ENCODE measurements around the gene TBCC. TPM values are rescaled to one million over a fixed set of nuclear protein-coding genes. Genes with fewer than 3 reads are reported as not detected.
A peak's percentile ranks its signal among the peaks of the same experiment; 100 is the strongest.

TBCC gene
- total and polyA plus RNA-seq, 2 of the 13 experiments (the other 11 are each of a cell fraction or from before 2014, with no cell fraction given) = 14.8 to 36.1 TPM

DNA sequence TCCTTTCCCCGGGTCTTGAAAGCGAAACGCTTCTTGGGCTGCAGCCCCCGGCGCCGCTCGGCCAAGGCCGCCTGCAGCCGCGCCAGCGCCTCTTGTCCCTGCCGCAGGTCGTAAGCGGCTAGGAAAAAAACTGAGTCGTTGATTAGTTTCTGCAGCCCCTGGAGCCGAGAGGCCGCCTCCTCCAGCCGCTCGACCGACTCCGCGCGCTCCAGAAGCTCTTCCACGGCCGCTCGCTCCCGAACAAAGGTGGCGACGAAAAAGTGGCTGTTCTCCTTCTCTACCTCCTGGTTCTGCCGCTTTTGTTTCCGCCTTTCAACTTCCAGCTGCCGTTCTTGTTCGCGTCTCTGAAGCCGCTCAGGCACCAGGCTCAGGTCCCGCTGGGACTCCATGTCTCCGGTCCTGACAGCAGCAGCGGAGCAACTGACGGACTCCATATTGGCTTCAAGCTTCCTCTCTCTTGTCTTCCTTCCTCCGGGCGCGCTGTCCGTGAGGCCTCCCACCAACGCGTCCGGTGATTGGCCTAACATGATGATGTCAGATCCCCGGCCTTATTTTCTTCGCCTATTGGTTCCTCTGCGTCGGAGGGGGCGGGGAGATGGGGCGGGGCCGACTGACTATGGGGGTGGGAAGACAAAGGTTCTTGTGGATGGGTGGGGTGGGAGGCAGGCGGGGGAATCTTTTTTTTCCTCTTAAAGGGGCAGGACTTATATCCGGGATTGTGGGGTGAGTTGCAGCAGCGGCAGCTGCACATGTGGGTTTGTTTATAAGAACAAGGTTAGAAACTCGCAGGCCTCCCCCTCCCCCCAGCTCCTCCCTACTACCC, at the start of gene TBCC (continued):
- no peak; the same call in 1 of the 2 replicates for TF ChIP-seq ZNF737 (CRISPR knock-in tag; IDR thresholded peaks at IDR 0.05; ENCODE audit: borderline replicate concordance)
- 0 out of 2 replicates have a peak, but pooled peaks have one; percentile 29 for TF ChIP-seq HIVEP1 (CRISPR knock-in tag; IDR thresholded peaks at IDR 0.05)
- TF ChIP-seq RELA (CRISPR knock-in tag; IDR thresholded peaks at IDR 0.05) = 0 out of 2 replicates have a peak, but pooled peaks have one; percentile 46
- 0 out of 2 replicates have a peak, but pooled peaks have one; percentile 38 for TF ChIP-seq ZBTB8A (CRISPR knock-in tag; IDR thresholded peaks at IDR 0.05; ENCODE audit: borderline replicate concordance, low read depth)
- no peak for TF ChIP-seq ZNF652 (CRISPR knock-in tag; IDR thresholded peaks at IDR 0.05; ENCODE audit: borderline replicate concordance, low read depth)
- TF ChIP-seq EHMT2 (IDR thresholded peaks at IDR 0.05; ENCODE audit: borderline replicate concordance, low read depth, low read length) = no peak
- TF ChIP-seq, protein P1, sequence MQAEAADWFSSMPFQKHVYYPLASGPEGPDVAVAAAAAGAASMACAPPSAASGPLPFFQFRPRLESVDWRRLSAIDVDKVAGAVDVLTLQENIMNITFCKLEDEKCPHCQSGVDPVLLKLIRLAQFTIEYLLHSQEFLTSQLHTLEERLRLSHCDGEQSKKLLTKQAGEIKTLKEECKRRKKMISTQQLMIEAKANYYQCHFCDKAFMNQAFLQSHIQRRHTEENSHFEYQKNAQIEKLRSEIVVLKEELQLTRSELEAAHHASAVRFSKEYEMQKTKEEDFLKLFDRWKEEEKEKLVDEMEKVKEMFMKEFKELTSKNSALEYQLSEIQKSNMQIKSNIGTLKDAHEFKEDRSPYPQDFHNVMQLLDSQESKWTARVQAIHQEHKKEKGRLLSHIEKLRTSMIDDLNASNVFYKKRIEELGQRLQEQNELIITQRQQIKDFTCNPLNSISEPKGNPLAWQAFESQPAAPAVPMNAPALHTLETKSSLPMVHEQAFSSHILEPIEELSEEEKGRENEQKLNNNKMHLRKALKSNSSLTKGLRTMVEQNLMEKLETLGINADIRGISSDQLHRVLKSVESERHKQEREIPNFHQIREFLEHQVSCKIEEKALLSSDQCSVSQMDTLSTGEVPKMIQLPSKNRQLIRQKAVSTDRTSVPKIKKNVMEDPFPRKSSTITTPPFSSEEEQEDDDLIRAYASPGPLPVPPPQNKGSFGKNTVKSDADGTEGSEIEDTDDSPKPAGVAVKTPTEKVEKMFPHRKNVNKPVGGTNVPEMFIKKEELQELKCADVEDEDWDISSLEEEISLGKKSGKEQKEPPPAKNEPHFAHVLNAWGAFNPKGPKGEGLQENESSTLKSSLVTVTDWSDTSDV (CRISPR knock-in tag; IDR thresholded peaks at IDR 0.05) = no peak
- TF ChIP-seq, protein P2, sequence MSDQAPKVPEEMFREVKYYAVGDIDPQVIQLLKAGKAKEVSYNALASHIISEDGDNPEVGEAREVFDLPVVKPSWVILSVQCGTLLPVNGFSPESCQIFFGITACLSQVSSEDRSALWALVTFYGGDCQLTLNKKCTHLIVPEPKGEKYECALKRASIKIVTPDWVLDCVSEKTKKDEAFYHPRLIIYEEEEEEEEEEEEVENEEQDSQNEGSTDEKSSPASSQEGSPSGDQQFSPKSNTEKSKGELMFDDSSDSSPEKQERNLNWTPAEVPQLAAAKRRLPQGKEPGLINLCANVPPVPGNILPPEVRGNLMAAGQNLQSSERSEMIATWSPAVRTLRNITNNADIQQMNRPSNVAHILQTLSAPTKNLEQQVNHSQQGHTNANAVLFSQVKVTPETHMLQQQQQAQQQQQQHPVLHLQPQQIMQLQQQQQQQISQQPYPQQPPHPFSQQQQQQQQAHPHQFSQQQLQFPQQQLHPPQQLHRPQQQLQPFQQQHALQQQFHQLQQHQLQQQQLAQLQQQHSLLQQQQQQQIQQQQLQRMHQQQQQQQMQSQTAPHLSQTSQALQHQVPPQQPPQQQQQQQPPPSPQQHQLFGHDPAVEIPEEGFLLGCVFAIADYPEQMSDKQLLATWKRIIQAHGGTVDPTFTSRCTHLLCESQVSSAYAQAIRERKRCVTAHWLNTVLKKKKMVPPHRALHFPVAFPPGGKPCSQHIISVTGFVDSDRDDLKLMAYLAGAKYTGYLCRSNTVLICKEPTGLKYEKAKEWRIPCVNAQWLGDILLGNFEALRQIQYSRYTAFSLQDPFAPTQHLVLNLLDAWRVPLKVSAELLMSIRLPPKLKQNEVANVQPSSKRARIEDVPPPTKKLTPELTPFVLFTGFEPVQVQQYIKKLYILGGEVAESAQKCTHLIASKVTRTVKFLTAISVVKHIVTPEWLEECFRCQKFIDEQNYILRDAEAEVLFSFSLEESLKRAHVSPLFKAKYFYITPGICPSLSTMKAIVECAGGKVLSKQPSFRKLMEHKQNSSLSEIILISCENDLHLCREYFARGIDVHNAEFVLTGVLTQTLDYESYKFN (CRISPR knock-in tag; conservative IDR thresholded peaks at IDR 0.05) = 0 out of 2 replicates have a peak, but pooled peaks have one; percentile 36
- no peak for TF ChIP-seq MTA1 (CRISPR knock-in tag; IDR thresholded peaks at IDR 0.05; ENCODE audit: borderline replicate concordance)
- peak; percentile 76 for TF ChIP-seq GABPB1 (CRISPR knock-in tag; IDR thresholded peaks at IDR 0.05)
- 0 out of 2 replicates have a peak, but pooled peaks have one; percentile 78 for TF ChIP-seq ARHGAP35 (CRISPR knock-in tag; IDR thresholded peaks at IDR 0.05; ENCODE audit: borderline replicate concordance)
- TF ChIP-seq EP300 (IDR thresholded peaks at IDR 0.05; ENCODE audit: low read depth in 2 of 2, low read length in 2 of 2) = 0 out of 4 replicates have a peak, but pooled peaks of 1 of the 2 experiments have one; percentile 15
- TF ChIP-seq EP300 (CRISPR knock-in tag; IDR thresholded peaks at IDR 0.05; ENCODE audit: borderline replicate concordance) = 0 out of 2 replicates have a peak, but pooled peaks have one; percentile 35
- peak; percentile 53; the same call in 1 of the 2 replicates for TF ChIP-seq HCFC1 (IDR thresholded peaks at IDR 0.05; ENCODE audit: low read depth, low read length)
- TF ChIP-seq ARNT2 (CRISPR knock-in tag; IDR thresholded peaks at IDR 0.05; ENCODE audit: low read depth) = peak; percentile 47; the same call in 1 of the 2 replicates
- TF ChIP-seq ZNF224 (CRISPR knock-in tag; IDR thresholded peaks at IDR 0.05) = no peak
- peak; percentile 81 for TF ChIP-seq PHF20 (CRISPR knock-in tag; IDR thresholded peaks at IDR 0.05)
- TF ChIP-seq, protein P3, sequence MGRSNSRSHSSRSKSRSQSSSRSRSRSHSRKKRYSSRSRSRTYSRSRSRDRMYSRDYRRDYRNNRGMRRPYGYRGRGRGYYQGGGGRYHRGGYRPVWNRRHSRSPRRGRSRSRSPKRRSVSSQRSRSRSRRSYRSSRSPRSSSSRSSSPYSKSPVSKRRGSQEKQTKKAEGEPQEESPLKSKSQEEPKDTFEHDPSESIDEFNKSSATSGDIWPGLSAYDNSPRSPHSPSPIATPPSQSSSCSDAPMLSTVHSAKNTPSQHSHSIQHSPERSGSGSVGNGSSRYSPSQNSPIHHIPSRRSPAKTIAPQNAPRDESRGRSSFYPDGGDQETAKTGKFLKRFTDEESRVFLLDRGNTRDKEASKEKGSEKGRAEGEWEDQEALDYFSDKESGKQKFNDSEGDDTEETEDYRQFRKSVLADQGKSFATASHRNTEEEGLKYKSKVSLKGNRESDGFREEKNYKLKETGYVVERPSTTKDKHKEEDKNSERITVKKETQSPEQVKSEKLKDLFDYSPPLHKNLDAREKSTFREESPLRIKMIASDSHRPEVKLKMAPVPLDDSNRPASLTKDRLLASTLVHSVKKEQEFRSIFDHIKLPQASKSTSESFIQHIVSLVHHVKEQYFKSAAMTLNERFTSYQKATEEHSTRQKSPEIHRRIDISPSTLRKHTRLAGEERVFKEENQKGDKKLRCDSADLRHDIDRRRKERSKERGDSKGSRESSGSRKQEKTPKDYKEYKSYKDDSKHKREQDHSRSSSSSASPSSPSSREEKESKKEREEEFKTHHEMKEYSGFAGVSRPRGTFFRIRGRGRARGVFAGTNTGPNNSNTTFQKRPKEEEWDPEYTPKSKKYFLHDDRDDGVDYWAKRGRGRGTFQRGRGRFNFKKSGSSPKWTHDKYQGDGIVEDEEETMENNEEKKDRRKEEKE (IDR thresholded peaks at IDR 0.05) = no peak
- TF ChIP-seq HNRNPLL (IDR thresholded peaks at IDR 0.05; ENCODE audit: low read depth, low read length, poor library complexity, severe bottlenecking) = peak; percentile 52
